Measurements from ENCODE around the gene YKT6.
"Not testable (repeated sequence)": the region's sequence is repeated elsewhere in the genome, so short reads cannot be mapped to it uniquely, and the experiment has no call there.

The YKT6 gene

GRCh38 chr7:44159824-44160630 lies 40.8 kb upstream of the YKT6 start:
- Mint-ChIP-seq H3K27ac (no peak overlapping the region), H3K9me3 (peaks cover 12% of the 10 kb centered on the region), H3K4me3 (no peak overlapping the region), H3K27me3 (peaks cover 13% of the 10 kb centered on the region), H3K36me3 (ENCODE audit: low read depth) (no peaks in the 10 kb centered on the region), H3K4me1 (ENCODE audit: low read depth) (no peaks in the 10 kb centered on the region)
- intact Hi-C loops (cut with micrococcal nuclease), result no loop called here

GRCh38 chr7:44161371-44161770 lies 39.4 kb upstream of the YKT6 start:
- H3K27me3 Mint-ChIP-seq, result peaks cover 16% of the 10 kb centered on the region
- H3K36me3 Mint-ChIP-seq (ENCODE audit: low read depth), result no peaks in the 10 kb centered on the region

DNA sequence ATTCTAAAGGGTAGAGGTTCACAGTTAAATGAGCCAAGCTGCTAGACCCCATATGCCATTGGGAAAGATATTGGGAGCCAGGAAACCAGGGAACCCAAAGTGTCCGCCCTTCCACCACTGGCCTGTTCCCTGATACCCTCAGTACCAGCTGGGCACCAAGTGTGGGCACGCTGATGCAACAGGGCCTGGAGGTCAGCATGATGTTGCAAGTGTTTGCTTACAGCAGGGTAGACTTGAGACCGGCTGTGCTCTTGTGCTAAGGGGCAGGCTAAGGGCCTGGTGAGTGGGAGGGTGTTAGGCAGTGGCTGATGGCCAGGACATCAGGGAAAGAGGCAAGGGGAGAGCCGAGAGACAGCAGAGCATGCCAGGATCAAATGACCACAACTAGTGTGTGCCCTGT lies 38.6 kb upstream of the YKT6 start:
- intact Hi-C loops (cut with micrococcal nuclease), result no loop called here
- no peak overlapping the region for H3K27ac Mint-ChIP-seq
- no peak overlapping the region for H3K4me3 Mint-ChIP-seq
- no peaks in the 10 kb centered on the region for H3K36me3 Mint-ChIP-seq (ENCODE audit: low read depth)
- H3K27me3 Mint-ChIP-seq, result peaks cover 16% of the 10 kb centered on the region
- peaks cover 12% of the 10 kb centered on the region for H3K9me3 Mint-ChIP-seq
- H3K4me1 Mint-ChIP-seq (ENCODE audit: low read depth), result no peaks in the 10 kb centered on the region

More at GRCh38 chr7:44161371-44161770, 39.4 kb upstream of the YKT6 start:
- no peak overlapping the region for H3K4me3 Mint-ChIP-seq
- intact Hi-C loops (cut with micrococcal nuclease), result no loop called here
- H3K9me3 Mint-ChIP-seq, result peaks cover 12% of the 10 kb centered on the region
- no peaks in the 10 kb centered on the region for H3K4me1 Mint-ChIP-seq (ENCODE audit: low read depth)
- no peak overlapping the region for H3K27ac Mint-ChIP-seq

DNA sequence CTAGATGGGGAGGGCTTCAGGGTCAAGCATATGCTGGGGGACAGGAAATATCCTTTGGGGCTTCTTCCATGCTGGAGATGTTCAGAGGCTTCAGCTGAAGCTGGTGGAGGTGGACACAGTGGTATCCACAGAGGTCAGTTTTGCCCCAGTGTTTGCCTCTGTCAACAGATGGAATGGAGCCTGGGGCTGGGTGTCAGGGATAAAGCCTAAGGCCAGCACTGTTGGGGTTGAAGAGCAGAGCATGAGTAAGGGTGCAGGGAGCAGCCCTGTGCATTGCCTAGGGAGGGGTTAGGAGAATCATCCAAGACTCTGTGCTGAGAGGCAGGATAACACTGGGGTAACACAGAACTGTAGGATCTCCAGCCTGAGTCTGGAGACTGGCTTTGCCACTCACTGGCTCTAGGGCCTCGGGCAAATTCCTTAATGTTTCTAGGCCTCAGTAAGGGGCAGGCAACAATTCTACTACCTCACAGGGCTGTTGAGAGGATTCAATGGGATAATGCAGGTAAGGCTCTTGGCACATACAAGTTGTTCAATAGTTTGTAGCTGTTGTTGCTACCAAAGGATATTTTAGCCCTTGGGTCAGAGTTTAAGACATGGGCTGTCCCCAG lies 37.9 kb upstream of the YKT6 start:
- peaks cover 12% of the 10 kb centered on the region for H3K9me3 Mint-ChIP-seq
- H3K4me1 Mint-ChIP-seq (ENCODE audit: low read depth), result peaks cover 7% of the 10 kb centered on the region
- H3K27me3 Mint-ChIP-seq, result peaks cover 16% of the 10 kb centered on the region
- H3K4me3 Mint-ChIP-seq, result no peak overlapping the region
- H3K27ac Mint-ChIP-seq, result no peak overlapping the region
- H3K36me3 Mint-ChIP-seq (ENCODE audit: low read depth), result no peaks in the 10 kb centered on the region
- intact Hi-C loops (cut with micrococcal nuclease), result no loop called here

GRCh38 chr7:44163591-44163990 lies 37.2 kb upstream of the YKT6 start:
- no peak overlapping the region for H3K27ac Mint-ChIP-seq
- H3K4me3 Mint-ChIP-seq, result no peak overlapping the region
- no peaks in the 10 kb centered on the region for H3K36me3 Mint-ChIP-seq (ENCODE audit: low read depth)
- H3K9me3 Mint-ChIP-seq, result peaks cover 12% of the 10 kb centered on the region
- H3K4me1 Mint-ChIP-seq (ENCODE audit: low read depth), result peaks cover 8% of the 10 kb centered on the region
- H3K27me3 Mint-ChIP-seq, result peaks cover 16% of the 10 kb centered on the region
- intact Hi-C loops (cut with micrococcal nuclease), result no loop called here

DNA sequence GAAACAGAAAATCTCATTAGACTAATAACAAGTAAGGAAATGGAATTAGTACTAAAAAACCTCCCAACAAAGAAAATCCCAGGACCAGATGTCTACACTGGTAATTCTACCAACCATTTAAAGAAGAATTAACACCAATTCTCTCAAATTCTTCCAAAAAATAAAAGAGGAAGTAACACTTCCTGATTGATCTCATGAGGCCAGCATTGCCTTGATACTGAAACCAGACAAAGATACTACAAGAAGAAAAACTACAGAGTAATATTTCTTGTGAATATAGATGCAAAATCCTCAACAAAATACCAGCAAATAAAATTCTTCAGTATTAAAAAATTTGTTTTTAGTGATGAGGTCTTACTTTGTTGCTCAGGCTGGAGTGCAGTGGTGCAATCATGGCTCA lies 32.9 kb upstream of the YKT6 start:
- intact Hi-C loops (cut with micrococcal nuclease), result no loop called here
- peaks cover 8% of the 10 kb centered on the region for H3K4me1 Mint-ChIP-seq (ENCODE audit: low read depth)
- H3K27ac Mint-ChIP-seq, result peak overlapping the region; percentile 43
- peaks cover 12% of the 10 kb centered on the region for H3K9me3 Mint-ChIP-seq
- no peak overlapping the region for H3K4me3 Mint-ChIP-seq
- H3K36me3 Mint-ChIP-seq (ENCODE audit: low read depth), result no peaks in the 10 kb centered on the region
- H3K27me3 Mint-ChIP-seq, result peaks cover 15% of the 10 kb centered on the region

GRCh38 chr7:44171901-44172300 lies 28.9 kb upstream of the YKT6 start:
- Mint-ChIP-seq H3K9me3 (peaks cover 11% of the 10 kb centered on the region), H3K4me1 (ENCODE audit: low read depth) (peaks cover 14% of the 10 kb centered on the region)
- H3K27me3 Mint-ChIP-seq; H3K36me3 Mint-ChIP-seq (ENCODE audit: low read depth); intact Hi-C loops (cut with micrococcal nuclease); H3K27ac Mint-ChIP-seq; H3K4me3 Mint-ChIP-seq: not testable (repeated sequence)

DNA sequence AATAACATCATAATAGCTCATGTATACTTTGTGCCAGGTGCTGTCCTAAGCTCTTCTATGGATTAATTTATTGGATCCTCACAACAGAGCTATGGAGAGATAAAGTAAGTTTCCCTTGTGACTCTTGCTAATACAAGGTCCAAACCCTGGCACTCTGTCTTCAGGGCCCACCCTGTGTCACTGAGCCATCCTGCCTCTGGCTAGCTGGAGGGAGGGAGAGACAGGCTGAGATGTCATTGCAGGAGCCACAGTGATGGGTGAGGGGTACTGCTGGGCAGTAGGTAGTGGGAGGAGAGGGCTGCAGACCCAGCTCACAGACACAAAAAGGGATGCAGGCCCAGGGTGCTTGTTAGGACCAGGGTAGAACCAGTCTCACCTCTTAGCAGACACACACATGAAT lies 28.4 kb upstream of the YKT6 start:
- Mint-ChIP-seq H3K27me3 (peaks cover 3% of the 10 kb centered on the region), H3K9me3 (peaks cover 11% of the 10 kb centered on the region), H3K36me3 (ENCODE audit: low read depth) (no peaks in the 10 kb centered on the region), H3K4me1 (ENCODE audit: low read depth) (peaks cover 12% of the 10 kb centered on the region), H3K27ac (no peak overlapping the region), H3K4me3 (no peak overlapping the region)
- intact Hi-C loops (cut with micrococcal nuclease), result no loop called here

- intact Hi-C loops (cut with micrococcal nuclease), result no loop called here
- H3K4me1 Mint-ChIP-seq (ENCODE audit: low read depth), result peaks cover 7% of the 10 kb centered on the region
- H3K4me3 Mint-ChIP-seq, result no peak overlapping the region
- peaks cover 8% of the 10 kb centered on the region for H3K27me3 Mint-ChIP-seq
- no peaks in the 10 kb centered on the region for H3K36me3 Mint-ChIP-seq (ENCODE audit: low read depth)
- no peak overlapping the region for H3K27ac Mint-ChIP-seq
- H3K9me3 Mint-ChIP-seq, result peaks cover 11% of the 10 kb centered on the region
Measured at GRCh38 chr7:44172803-44173424, 27.9 kb upstream of the YKT6 start.

DNA sequence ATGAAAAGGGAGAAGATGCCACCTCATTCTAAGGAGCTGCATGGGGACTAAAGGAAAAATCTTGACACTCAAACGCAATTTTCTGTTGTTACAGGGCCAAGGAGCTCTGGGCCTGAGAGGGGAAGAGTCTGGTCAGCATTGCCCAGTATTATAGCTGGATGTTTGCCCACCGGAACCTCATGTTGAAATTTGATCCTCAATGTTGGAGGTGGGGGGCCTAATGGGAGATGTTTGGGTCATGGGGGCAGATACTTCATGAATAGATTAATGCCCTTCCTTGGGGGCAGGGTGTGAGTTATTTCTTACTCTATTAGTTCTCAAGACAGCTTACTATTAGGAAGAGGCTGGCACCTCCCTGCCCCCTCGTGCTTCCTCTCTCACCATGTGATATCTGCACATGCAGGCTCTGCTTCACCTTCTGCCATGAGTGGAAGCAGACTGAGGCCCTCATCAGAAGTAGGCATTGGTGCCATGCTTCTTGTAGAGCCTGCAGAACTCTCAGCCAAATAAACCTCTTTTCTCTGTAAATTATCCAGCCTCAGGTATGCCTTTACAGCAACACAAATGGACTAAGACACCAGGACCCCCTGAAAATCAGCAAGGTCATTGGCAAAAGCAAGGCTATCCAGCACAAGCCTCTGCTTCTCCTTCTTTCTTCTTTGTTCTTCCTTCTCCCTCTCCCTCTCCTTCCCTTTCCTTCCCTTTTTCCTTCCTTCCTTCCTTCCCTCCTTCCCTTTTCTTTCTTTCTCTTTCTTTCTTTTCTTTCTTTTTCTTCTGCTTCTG lies 26.7 kb upstream of the YKT6 start:
- no peak overlapping the region for H3K4me3 Mint-ChIP-seq
- H3K27ac Mint-ChIP-seq, result no peak overlapping the region
- H3K9me3 Mint-ChIP-seq, result peaks cover 11% of the 10 kb centered on the region
- H3K27me3 Mint-ChIP-seq, result peaks cover 8% of the 10 kb centered on the region
- intact Hi-C loops (cut with micrococcal nuclease), result no loop called here
- no peaks in the 10 kb centered on the region for H3K36me3 Mint-ChIP-seq (ENCODE audit: low read depth)
- peaks cover 6% of the 10 kb centered on the region for H3K4me1 Mint-ChIP-seq (ENCODE audit: low read depth)

DNA sequence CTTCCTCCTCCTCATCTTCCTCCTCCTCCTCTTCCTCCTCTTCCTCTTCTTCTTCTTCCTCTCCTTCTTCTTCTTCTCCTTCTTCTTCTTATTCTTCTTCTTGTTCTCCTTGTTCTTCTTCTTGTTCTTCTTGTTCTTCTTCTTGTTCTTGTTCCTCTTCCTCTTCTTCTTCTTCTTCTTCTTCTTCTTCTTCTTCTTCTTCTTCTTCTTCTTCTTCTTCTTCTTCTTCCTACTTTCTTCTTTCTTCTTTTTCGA lies 26.2 kb upstream of the YKT6 start:
- H3K27ac Mint-ChIP-seq; H3K27me3 Mint-ChIP-seq; H3K36me3 Mint-ChIP-seq (ENCODE audit: low read depth); H3K4me1 Mint-ChIP-seq (ENCODE audit: low read depth); intact Hi-C loops (cut with micrococcal nuclease); H3K4me3 Mint-ChIP-seq: not testable (repeated sequence)
- H3K9me3 Mint-ChIP-seq, result peaks cover 11% of the 10 kb centered on the region

DNA sequence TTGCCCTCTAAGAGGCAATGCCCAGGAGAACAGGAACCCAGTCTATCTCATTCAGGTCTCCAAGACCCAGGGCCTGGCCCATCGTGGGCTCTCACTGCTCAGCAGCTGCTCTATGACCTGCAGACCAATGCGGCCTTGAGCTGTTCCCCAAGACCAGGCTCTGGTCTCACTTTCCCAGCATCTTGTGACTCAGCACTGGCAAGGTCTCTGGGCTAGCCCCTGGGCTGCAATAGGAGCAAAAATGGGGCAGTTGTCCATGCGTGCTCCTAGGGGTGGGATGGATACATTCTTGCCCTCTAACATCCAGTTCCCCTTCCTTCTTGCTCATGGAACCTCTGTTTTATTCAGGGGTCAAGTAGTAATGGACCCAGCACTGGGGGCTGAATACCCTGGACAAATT lies 25.0 kb upstream of the YKT6 start:
- intact Hi-C loops (cut with micrococcal nuclease), result no loop called here
- Mint-ChIP-seq H3K4me3 (no peak overlapping the region), H3K36me3 (ENCODE audit: low read depth) (no peaks in the 10 kb centered on the region), H3K4me1 (ENCODE audit: low read depth) (peaks cover 6% of the 10 kb centered on the region), H3K9me3 (peaks cover 11% of the 10 kb centered on the region), H3K27me3 (peaks cover 8% of the 10 kb centered on the region), H3K27ac (no peak overlapping the region)

GRCh38 chr7:44176486-44176885 lies 24.3 kb upstream of the YKT6 start:
- Mint-ChIP-seq H3K27me3 (peaks cover 8% of the 10 kb centered on the region), H3K4me1 (ENCODE audit: low read depth) (peaks cover 6% of the 10 kb centered on the region), H3K9me3 (peaks cover 11% of the 10 kb centered on the region), H3K27ac (no peak overlapping the region), H3K36me3 (ENCODE audit: low read depth) (no peaks in the 10 kb centered on the region), H3K4me3 (no peak overlapping the region)
- intact Hi-C loops (cut with micrococcal nuclease), result no loop called here

DNA sequence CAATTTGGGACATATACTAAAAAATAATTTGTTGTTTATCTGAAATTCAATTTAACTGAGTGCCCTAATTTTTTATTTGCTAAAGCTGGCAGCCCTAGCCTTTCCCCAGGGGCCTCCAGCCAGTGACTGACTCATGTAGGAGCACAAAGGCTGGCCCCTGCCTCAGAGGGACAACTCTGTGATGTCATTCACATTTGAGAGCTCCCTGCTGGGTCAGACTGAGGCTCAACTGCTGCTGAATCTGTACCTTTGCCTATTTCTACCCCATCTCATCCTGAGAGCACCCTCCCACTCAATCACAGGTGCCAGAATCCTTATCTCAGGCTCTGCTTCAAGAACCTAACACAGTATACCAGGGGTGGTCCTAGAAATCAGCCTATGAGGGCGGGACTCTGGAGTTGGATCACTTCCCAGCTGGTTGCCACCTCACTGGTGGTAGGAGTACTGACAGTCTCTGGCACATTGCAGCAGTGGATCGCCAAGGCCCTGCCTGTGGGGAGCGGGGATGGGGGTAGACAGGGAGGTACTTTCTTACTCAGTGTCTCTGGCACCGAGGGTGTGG lies 23.1 kb upstream of the YKT6 start:
- H3K9me3 Mint-ChIP-seq, result peaks cover 14% of the 10 kb centered on the region
- H3K27me3 Mint-ChIP-seq, result peaks cover 8% of the 10 kb centered on the region
- H3K27ac Mint-ChIP-seq, result no peak overlapping the region
- no peak overlapping the region for H3K4me3 Mint-ChIP-seq
- intact Hi-C loops (cut with micrococcal nuclease), result no loop called here
- peaks cover 6% of the 10 kb centered on the region for H3K4me1 Mint-ChIP-seq (ENCODE audit: low read depth)
- no peaks in the 10 kb centered on the region for H3K36me3 Mint-ChIP-seq (ENCODE audit: low read depth)

Data from dendritic cell treated with granulocyte-macrophage colony-stimulating factor and Interleukin-4, amounts not matched to agents 40 ng/mL and 50 ng/mL, for 4 days (primary cell).